Astrocyte of the hippocampus (primary cell): ENCODE results near the gene PON1.

Experiments used
- DNase-seq: peaks from one replicate; pipeline ENCODE4 v3.0.0; 2011; ENCODE audit warnings: low read depth, low spot score

The PON1 gene

GRCh38 chr7:95324431-95324830 is at the start of gene PON1:
TSS of gene PON1 (minus strand) at chr7:95324532. CDS start at chr7:95324475, 57 bp downstream.
- no peak for DNase-seq

GRCh38 chr7:95373323-95373722 is 49.0 kb upstream of the PON1 start:
- no peak for DNase-seq

GRCh38 chr7:95368235-95368634 is 43.9 kb upstream of the PON1 start:
- no peak for DNase-seq

GRCh38 chr7:95367606-95368005 is 43.3 kb upstream of the PON1 start:
- no peak for DNase-seq

- peak; percentile 39 for DNase-seq
These were observed 40.8 kb upstream of the PON1 start for GRCh38 chr7:95365151-95365550.

GRCh38 chr7:95357623-95358022 is 33.3 kb upstream of the PON1 start:
- DNase-seq = no peak

GRCh38 chr7:95342642-95343307 is 18.4 kb upstream of the PON1 start:
- no peak for DNase-seq

GRCh38 chr7:95342029-95342428 is 17.7 kb upstream of the PON1 start:
- no peak for DNase-seq

GRCh38 chr7:95340491-95340890 is 16.2 kb upstream of the PON1 start:
- no peak for DNase-seq

GRCh38 chr7:95338832-95339231 is 14.5 kb upstream of the PON1 start:
- DNase-seq = no peak

GRCh38 chr7:95335093-95335492 is 10.8 kb upstream of the PON1 start:
- DNase-seq = peak; percentile 80

GRCh38 chr7:95334447-95334846 is 10.1 kb upstream of the PON1 start:
- peak; percentile 9 for DNase-seq

GRCh38 chr7:95330961-95331337 is 6.6 kb upstream of the PON1 start:
- no peak for DNase-seq

- DNase-seq = peak; percentile 34
These were observed 6.0 kb upstream of the PON1 start for GRCh38 chr7:95330204-95330960.

GRCh38 chr7:95327356-95327755 is 3.0 kb upstream of the PON1 start:
- no peak for DNase-seq

GRCh38 chr7:95323410-95324129 is 762 bp downstream of the PON1 start:
- DNase-seq = no peak

- DNase-seq = no peak
These were observed 1.5 kb downstream of the PON1 start for GRCh38 chr7:95322854-95323253.

- DNase-seq = peak; percentile 72
These were observed 1.9 kb downstream of the PON1 start for GRCh38 chr7:95322396-95322795.

GRCh38 chr7:95321720-95322119 is 2.6 kb downstream of the PON1 start:
- DNase-seq = no peak

GRCh38 chr7:95320651-95321050 is 3.7 kb downstream of the PON1 start:
- no peak for DNase-seq

- no peak for DNase-seq
These were observed 4.8 kb downstream of the PON1 start for GRCh38 chr7:95319570-95319969.

GRCh38 chr7:95318501-95319100 is 5.7 kb downstream of the PON1 start:
- no peak for DNase-seq
